GM20000 (cell line): Measurements from ENCODE around the gene PTPRCAP.
"Not testable (repeated sequence)": the region's sequence is repeated elsewhere in the genome, so short reads cannot be mapped to it uniquely, and the experiment has no call there.

Experiments
- DNase-seq: peaks from one replicate; pipeline ENCODE4 v3.0.0; 2012; ENCODE audit warnings: low spot score
- CTCF ChIP-seq: IDR thresholded peaks from 2 replicates; pipeline ENCODE4 v1.5.1; 2012; ENCODE audit warnings: mild to moderate bottlenecking, control low read depth; ENCODE audit errors: extremely low read depth, missing control alignments

The PTPRCAP gene

GRCh38 chr11:67406969-67407687 lies 30.4 kb downstream of the PTPRCAP start:
- DNase-seq = no peak
- TF ChIP-seq CTCF = peak; percentile 18

GRCh38 chr11:67406420-67406968 lies 31.0 kb downstream of the PTPRCAP start:
- no peak for TF ChIP-seq CTCF
- no peak for DNase-seq

GRCh38 chr11:67405688-67406339 lies 31.7 kb downstream of the PTPRCAP start:
- no peak for TF ChIP-seq CTCF
- DNase-seq = no peak

GRCh38 chr11:67405196-67405567 lies 32.3 kb downstream of the PTPRCAP start:
- peak; percentile 11 for DNase-seq
- TF ChIP-seq CTCF = no peak

- peak; percentile 41 for DNase-seq
- no peak for TF ChIP-seq CTCF
These were observed 32.8 kb downstream of the PTPRCAP start for GRCh38 chr11:67404515-67405195.

- DNase-seq = not testable (repeated sequence)
These were observed 34.4 kb downstream of the PTPRCAP start for GRCh38 chr11:67403085-67403484.

GRCh38 chr11:67402192-67402839 lies 35.2 kb downstream of the PTPRCAP start:
- DNase-seq = not testable (repeated sequence)

- peak; percentile 19 for TF ChIP-seq CTCF
- DNase-seq = peak; percentile 100
These were observed 35.8 kb downstream of the PTPRCAP start, which contains the start of gene PPP1CA for GRCh38 chr11:67401495-67402191. PPP1CA (minus strand) TSS chr11:67401858; CDS start chr11:67401782, 76 bp downstream.
